Memory B cell (primary cell): ENCODE results near the gene CUL9.

Experiments
- ATAC-seq: fragments of 150-1000 bp; cut with Tn5 transposase; 2 replicates; pipeline ENCODE4 v1.10.0; 2021; ENCODE audit warnings: low read depth, mild to moderate bottlenecking, moderate library complexity
- DNase-seq, 2 donors: peaks; one replicate each; pipeline ENCODE4 v3.0.0; 2022; ENCODE audit warnings: low spot score in 2 of 2
- H3K27ac Mint-ChIP-seq: one replicate; pipeline ENCODE4 v1.8.0; 2022; ENCODE audit warnings: mild to moderate bottlenecking, moderate library complexity, mixed read lengths
- H3K27me3 Mint-ChIP-seq: one replicate; pipeline ENCODE4 v1.8.0; 2022; ENCODE audit warnings: mixed read lengths
- H3K36me3 Mint-ChIP-seq: one replicate; pipeline ENCODE4 v1.8.0; 2022; ENCODE audit warnings: mild to moderate bottlenecking, mixed read lengths
- H3K4me1 Mint-ChIP-seq: one replicate; pipeline ENCODE4 v1.8.0; 2022; ENCODE audit warnings: mixed read lengths
- H3K4me3 Mint-ChIP-seq: one replicate; pipeline ENCODE4 v1.8.0; 2022; ENCODE audit warnings: mild to moderate bottlenecking, moderate library complexity, mixed read lengths
- H3K9me3 Mint-ChIP-seq: one replicate; pipeline ENCODE4 v1.8.0; 2022; ENCODE audit warnings: mixed read lengths

The CUL9 gene

GRCh38 chr6:43257367-43258145 is 75.6 kb downstream of the CUL9 start:
- ATAC-seq (peak; percentile 35), DNase-seq (no peak)
- Mint-ChIP-seq H3K27me3 (peaks cover 21% of the 10 kb centered on the region), H3K4me1 (peaks cover 8% of the 10 kb centered on the region), H3K9me3 (no peaks in the 10 kb centered on the region), H3K4me3 (no peak overlapping the region), H3K27ac (no peak overlapping the region), H3K36me3 (no peaks in the 10 kb centered on the region)

DNA sequence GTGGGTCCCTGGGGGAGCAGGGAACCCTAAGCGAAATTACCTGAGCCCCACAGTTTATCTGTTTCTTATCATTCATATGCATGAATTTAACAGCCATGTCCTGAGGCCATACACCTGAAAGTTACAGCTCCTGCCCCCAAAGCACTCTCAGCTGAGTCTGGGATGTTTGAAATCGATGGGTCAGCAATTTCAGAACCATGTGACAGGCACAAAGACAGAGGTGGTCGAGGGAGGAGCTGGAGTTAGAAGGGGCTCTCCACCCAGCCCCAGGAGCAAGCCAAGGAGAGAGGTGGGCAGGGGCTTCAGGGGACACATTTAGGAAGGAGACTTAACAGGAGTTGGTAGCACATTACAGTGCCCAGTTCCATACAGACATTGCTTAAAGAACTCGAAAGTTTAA is 76.2 kb downstream of the CUL9 start:
- Mint-ChIP-seq H3K27me3 (peaks cover 16% of the 10 kb centered on the region), H3K36me3 (no peaks in the 10 kb centered on the region), H3K4me1 (peaks cover 8% of the 10 kb centered on the region), H3K9me3 (no peaks in the 10 kb centered on the region), H3K27ac (no peak overlapping the region), H3K4me3 (no peak overlapping the region)
- DNase-seq (no peak), ATAC-seq (no peak)

DNA sequence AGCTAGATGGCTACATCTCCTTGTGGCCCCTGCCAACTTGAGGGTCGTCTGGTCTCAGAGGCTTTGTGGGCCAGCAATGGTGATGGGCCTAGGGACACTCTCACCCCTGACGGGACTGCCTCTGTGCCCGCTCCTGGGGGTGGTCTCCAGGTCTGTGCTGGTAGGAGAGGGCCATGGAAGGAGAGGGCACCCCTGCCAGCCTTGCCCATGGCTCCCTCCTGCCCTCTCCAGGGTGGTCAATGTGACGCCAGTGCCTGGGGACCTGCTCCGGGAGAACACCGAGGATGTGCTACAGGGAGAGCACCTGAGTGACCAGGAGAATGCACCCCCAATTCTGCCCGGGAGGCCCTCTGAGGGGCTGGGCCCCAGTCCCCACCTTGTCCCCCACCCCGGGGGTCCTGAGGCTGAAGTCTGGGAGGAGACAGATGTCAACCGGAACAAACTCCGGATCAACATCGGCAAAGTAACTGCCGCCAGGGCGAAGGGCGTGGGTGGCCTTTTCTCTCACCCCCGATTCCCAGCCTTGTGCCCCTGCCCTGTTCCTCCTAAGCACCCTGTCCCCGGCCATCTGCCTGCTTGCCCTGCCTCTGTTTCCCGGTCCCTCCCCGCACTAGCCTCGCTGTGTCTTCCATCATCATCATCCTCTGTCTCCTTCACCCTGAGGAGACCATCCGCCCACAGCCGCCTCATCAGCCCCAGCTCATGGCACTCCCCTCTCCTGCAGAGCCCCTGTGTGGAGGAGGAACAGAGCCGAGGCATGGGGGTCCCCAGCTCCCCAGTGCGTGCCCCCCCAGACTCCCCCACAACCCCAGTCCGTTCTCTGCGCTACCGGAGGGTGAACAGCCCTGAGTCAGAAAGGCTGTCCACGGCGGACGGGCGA is 77.1 kb downstream of the CUL9 start:
- Mint-ChIP-seq H3K9me3 (no peaks in the 10 kb centered on the region), H3K27me3 (peaks cover 17% of the 10 kb centered on the region), H3K36me3 (no peaks in the 10 kb centered on the region), H3K4me1 (peaks cover 14% of the 10 kb centered on the region), H3K4me3 (no peak overlapping the region), H3K27ac (no peak overlapping the region)
- ATAC-seq (no peak), DNase-seq (no peak)

GRCh38 chr6:43260791-43261190 is 78.8 kb downstream of the CUL9 start:
- no peaks in the 10 kb centered on the region for H3K36me3 Mint-ChIP-seq
- H3K27me3 Mint-ChIP-seq, result peaks cover 11% of the 10 kb centered on the region

GRCh38 chr6:43261198-43261597 is 79.2 kb downstream of the CUL9 start:
- Mint-ChIP-seq H3K4me1 (peaks cover 17% of the 10 kb centered on the region), H3K4me3 (no peak overlapping the region)

More at GRCh38 chr6:43260791-43261190, 78.8 kb downstream of the CUL9 start:
- Mint-ChIP-seq H3K9me3 (no peaks in the 10 kb centered on the region), H3K27ac (no peak overlapping the region), H3K4me1 (peaks cover 17% of the 10 kb centered on the region), H3K4me3 (no peak overlapping the region)
- no peak for DNase-seq
- no peak for ATAC-seq

DNA sequence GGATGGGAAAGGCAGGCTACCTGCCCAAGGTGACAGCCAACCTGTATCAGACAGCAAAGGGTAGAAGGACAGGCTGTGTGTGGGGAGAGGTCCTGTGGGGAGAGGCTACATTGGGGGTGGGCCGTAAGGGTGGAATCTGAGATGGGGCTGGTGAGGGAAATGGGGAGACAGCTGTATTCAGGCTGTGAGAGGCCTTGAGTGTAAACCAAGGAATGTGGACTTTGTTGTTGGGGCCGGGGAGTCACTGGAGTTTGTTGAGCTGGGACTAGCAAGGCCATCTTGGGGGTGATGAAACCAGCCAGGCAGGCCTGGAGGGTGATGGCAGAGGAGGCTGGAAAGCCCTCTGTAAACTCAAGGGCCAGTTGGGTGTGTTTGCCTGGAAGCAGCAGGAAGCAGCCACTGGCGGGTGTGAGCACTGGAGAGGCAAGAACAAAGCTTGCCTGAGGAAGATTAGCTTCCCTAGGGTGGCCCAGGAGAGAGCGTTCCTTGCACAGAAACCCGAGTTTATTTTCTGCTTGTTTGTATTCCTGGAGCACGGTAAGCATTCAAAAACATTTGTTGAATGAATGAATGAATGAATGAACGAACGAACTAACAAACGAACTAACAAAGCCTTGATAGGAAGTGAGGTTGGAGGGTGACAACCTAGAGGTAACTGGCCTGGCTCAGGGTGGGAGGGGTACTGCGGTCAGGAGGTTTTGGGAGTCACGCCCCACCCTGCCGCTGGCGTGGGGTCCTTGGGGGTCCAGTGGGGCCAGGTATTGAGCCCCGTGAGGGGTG is 80.2 kb downstream of the CUL9 start:
- ATAC-seq, result no peak
- Mint-ChIP-seq H3K36me3 (no peaks in the 10 kb centered on the region), H3K4me3 (no peak overlapping the region), H3K9me3 (no peaks in the 10 kb centered on the region), H3K27ac (no peak overlapping the region), H3K27me3 (peaks cover 10% of the 10 kb centered on the region), H3K4me1 (peaks cover 15% of the 10 kb centered on the region)
- no peak for DNase-seq

More at GRCh38 chr6:43261198-43261597, 79.2 kb downstream of the CUL9 start:
- H3K27ac Mint-ChIP-seq, result no peak overlapping the region
- no peaks in the 10 kb centered on the region for H3K9me3 Mint-ChIP-seq
- ATAC-seq, result no peak
- peaks cover 10% of the 10 kb centered on the region for H3K27me3 Mint-ChIP-seq
- no peak for DNase-seq
- no peaks in the 10 kb centered on the region for H3K36me3 Mint-ChIP-seq

DNA sequence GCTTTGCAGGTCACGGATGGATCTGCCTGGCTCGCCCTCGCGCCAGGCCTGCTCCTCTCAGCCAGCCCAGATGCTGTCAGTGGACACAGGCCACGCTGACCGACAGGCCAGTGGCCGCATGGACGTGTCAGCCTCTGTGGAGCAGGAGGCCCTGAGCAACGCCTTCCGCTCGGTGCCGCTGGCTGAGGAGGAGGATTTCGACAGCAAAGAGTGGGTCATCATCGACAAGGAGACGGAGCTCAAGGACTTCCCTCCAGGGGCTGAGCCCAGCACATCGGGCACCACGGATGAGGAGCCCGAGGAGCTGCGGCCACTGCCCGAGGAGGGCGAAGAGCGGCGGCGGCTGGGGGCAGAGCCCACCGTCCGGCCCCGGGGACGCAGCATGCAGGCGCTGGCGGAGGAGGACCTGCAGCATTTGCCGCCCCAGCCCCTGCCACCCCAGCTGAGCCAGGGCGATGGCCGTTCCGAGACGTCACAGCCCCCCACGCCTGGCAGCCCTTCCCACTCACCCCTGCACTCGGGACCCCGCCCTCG is 80.9 kb downstream of the CUL9 start:
- no peak overlapping the region for H3K4me3 Mint-ChIP-seq
- peaks cover 11% of the 10 kb centered on the region for H3K4me1 Mint-ChIP-seq
- H3K27me3 Mint-ChIP-seq, result peaks cover 10% of the 10 kb centered on the region
- H3K9me3 Mint-ChIP-seq, result no peaks in the 10 kb centered on the region
- no peaks in the 10 kb centered on the region for H3K36me3 Mint-ChIP-seq
- ATAC-seq (no peak), DNase-seq (no peak)
- H3K27ac Mint-ChIP-seq, result no peak overlapping the region

DNA sequence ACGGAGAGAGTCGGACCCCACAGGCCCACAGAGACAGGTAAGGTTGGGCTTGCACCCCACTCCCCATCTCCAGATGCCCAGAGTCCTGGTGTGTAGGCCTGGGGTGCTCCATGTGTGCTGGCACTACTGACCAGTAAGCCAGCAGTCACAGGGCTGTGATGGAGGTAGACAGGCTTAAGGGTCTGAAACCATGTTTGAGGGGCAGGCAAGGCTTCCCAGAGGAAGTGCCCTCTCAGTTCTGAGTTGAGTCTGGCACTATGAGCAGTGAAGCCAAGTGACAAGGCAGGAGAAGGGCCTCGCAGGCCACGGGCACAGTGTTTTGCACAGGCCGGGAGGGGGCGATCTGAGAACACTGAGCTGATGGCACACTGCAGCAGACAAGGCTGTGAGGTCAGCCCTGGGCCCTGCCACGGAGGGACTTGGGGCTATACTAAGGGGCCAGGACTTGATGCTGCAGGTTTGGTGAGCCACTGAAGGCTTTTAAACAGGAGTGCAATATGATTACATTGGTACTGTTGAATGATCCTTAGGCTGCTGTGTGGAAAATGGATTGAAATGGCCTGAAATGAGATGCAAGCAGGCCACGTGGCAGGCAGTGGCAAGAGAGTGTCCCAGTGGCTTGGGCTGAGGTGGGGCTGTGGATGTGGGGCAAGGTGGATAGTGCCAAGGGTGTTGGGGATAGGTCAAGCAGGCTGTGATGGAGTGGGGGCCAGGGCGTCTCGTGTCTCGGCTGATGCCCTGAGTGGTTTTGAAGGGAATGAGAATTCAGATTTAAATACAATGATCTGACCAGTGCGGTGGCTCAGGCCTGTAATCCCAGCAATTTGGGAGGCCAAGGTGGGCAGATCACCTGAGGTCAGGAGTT is 81.5 kb downstream of the CUL9 start:
- H3K4me3 Mint-ChIP-seq, result no peak overlapping the region

DNA sequence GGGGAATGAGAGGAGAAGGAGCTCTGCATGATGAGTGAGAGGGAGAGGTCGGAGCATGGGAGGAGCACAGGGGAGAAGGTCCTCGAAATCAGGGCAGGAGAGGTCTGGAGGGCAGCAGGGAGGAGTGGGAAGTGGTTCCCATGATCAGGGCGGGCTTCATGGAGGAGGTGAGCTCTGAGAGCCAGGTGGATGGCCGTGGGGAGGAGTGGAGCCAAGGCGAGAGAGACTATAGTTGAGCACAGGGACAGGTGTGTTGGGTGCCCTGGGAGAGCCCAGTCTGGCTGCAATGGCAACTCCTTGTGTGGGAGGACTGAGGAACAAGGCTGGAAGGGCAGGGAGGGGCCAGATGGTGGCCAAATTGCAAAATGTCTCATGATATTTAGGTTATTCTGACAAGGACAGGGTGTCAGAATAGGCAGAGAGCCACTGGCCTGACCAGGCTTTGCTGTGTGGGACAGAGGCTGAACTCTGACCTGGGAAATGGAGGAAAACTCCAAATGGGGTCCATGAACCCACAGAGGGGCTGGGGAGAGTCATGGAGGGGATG is 82.7 kb downstream of the CUL9 start:
- no peak overlapping the region for H3K4me3 Mint-ChIP-seq
- no peak overlapping the region for H3K27ac Mint-ChIP-seq
- ATAC-seq, result no peak
- H3K27me3 Mint-ChIP-seq, result peaks cover 4% of the 10 kb centered on the region
- peaks cover 16% of the 10 kb centered on the region for H3K4me1 Mint-ChIP-seq
- H3K36me3 Mint-ChIP-seq, result no peaks in the 10 kb centered on the region
- no peak for DNase-seq
- H3K9me3 Mint-ChIP-seq, result no peaks in the 10 kb centered on the region

More for the DNA sequence above, 81.5 kb downstream of the CUL9 start:
- Mint-ChIP-seq H3K4me1 (peaks cover 9% of the 10 kb centered on the region), H3K9me3 (no peaks in the 10 kb centered on the region), H3K36me3 (no peaks in the 10 kb centered on the region), H3K27me3 (peaks cover 6% of the 10 kb centered on the region), H3K27ac (no peak overlapping the region)
- DNase-seq (peak; percentile 75 to 77), ATAC-seq (peak; percentile 99)

- ATAC-seq, result no peak
- peaks cover 9% of the 10 kb centered on the region for H3K27me3 Mint-ChIP-seq
Measured at GRCh38 chr6:43265564-43265963, 83.6 kb downstream of the CUL9 start.

GRCh38 chr6:43267619-43268354 is 85.8 kb downstream of the CUL9 start:
- no peak overlapping the region for H3K4me3 Mint-ChIP-seq
- no peaks in the 10 kb centered on the region for H3K9me3 Mint-ChIP-seq

More at GRCh38 chr6:43265564-43265963, 83.6 kb downstream of the CUL9 start:
- Mint-ChIP-seq H3K27ac (no peak overlapping the region), H3K4me1 (peaks cover 24% of the 10 kb centered on the region), H3K4me3 (no peak overlapping the region), H3K9me3 (no peaks in the 10 kb centered on the region), H3K36me3 (no peaks in the 10 kb centered on the region)
- no peak for DNase-seq

GRCh38 chr6:43268355-43268700 is 86.3 kb downstream of the CUL9 start:
- H3K4me3 Mint-ChIP-seq, result no peak overlapping the region
- H3K36me3 Mint-ChIP-seq, result no peaks in the 10 kb centered on the region
- ATAC-seq, result no peak
- H3K4me1 Mint-ChIP-seq, result peaks cover 38% of the 10 kb centered on the region
- DNase-seq, result no peak
- H3K9me3 Mint-ChIP-seq, result no peaks in the 10 kb centered on the region
- H3K27me3 Mint-ChIP-seq, result peaks cover 11% of the 10 kb centered on the region
- no peak overlapping the region for H3K27ac Mint-ChIP-seq

More at GRCh38 chr6:43267619-43268354, 85.8 kb downstream of the CUL9 start:
- DNase-seq (no peak), ATAC-seq (no peak)
- no peaks in the 10 kb centered on the region for H3K36me3 Mint-ChIP-seq
- H3K27ac Mint-ChIP-seq, result no peak overlapping the region
- peaks cover 11% of the 10 kb centered on the region for H3K27me3 Mint-ChIP-seq
- peaks cover 39% of the 10 kb centered on the region for H3K4me1 Mint-ChIP-seq
